Endothelial cell of umbilical vein (primary cell): ENCODE measurements around the gene CYP51A1. TPM values are rescaled to one million over a fixed set of nuclear protein-coding genes. Genes with fewer than 3 reads are reported as not detected.

Experiments
- BruUV-seq: library from RNA; stranded (reverse); fragments of 400-500 nt; replicated peaks from 2 replicates; lab custom pipeline; 2021; lab: Mats Ljungman, UMichigan
- CTCF ChIA-PET: fragments of 300-600, 350-600 bp; sonication (Branson Sonifier 250); formaldehyde crosslinking; loops from one replicate; lab custom pipeline; 2021; ENCODE audit warnings: antibody characterized with exemption, inconsistent platforms; lab: Charles Lee
- POLR2A ChIA-PET: fragments of 300-600, 350-600 bp; sonication (Branson Sonifier 250); formaldehyde crosslinking; loops from one replicate; lab custom pipeline; 2021; ENCODE audit warnings: antibody characterized with exemption, inconsistent platforms; lab: Charles Lee
- DNase-seq: peaks from one replicate; pipeline ENCODE4 v3.0.0-alpha.2; 2011; ENCODE audit warnings: low read depth, low spot score
- FAIRE-seq: peaks from 2 replicates; lab custom pipeline; 2011; peaks lifted over from hg19 to GRCh38; lab: Jason Lieb, UNC
- H2AFZ ChIP-seq: 2 replicates; pipeline ENCODE4 v1.6.0; 2012; ENCODE audit warnings: low read depth, low read length, control low read depth, inconsistent platforms
- H3K27ac ChIP-seq: 2 replicates; pipeline ENCODE4 v1.5.1; 2011; ENCODE audit warnings: low read depth, mild to moderate bottlenecking, control low read depth, low read length, moderate library complexity; ENCODE audit not compliant: insufficient read depth
- H3K27me3 ChIP-seq, 2 experiments: 2 replicates each; pipeline versions ENCODE4 v1.6.0 to v1.6.1; 2011; ENCODE audit warnings: low read length in 2 of 2, mixed read lengths in 1 of 2; ENCODE audit not compliant: control insufficient read depth in 2 of 2, insufficient read depth in 2 of 2
- H3K36me3 ChIP-seq, 2 experiments: 2 replicates in 1 of 2; 3 replicates in 1 of 2; pipeline ENCODE4 v1.5.1; 2011; ENCODE audit warnings: low read length in 2 of 2, mild to moderate bottlenecking in 1 of 2, moderate library complexity in 1 of 2; ENCODE audit not compliant: control insufficient read depth in 2 of 2, insufficient read depth in 2 of 2; ENCODE audit errors: extremely low read depth in 1 of 2
- H3K4me1 ChIP-seq: 3 replicates; pipeline ENCODE4 v1.5.1; 2011; ENCODE audit warnings: mild to moderate bottlenecking, low read length; ENCODE audit not compliant: control insufficient read depth, insufficient read depth; ENCODE audit errors: extremely low read depth
- H3K4me2 ChIP-seq: 2 replicates; pipeline ENCODE4 v1.6.1; 2011; ENCODE audit warnings: low read length, control low read depth, mixed read lengths; ENCODE audit not compliant: insufficient read depth
- H3K4me3 ChIP-seq, 3 experiments: fragments of 200-600 bp in 1 of 3; sonication (generic), shearing (Covaris generic) in 1 of 3; replicated peaks in 1 of 3; 2 replicates each; pipeline ENCODE4 v1.5.1; 2011 to 2016; ENCODE audit warnings: control low read depth in 3 of 3, low read length in 3 of 3, mild to moderate bottlenecking in 2 of 3, inconsistent platforms in 1 of 3, low read depth in 1 of 3, moderate library complexity in 1 of 3; ENCODE audit not compliant: insufficient read depth in 1 of 3
- H3K79me2 ChIP-seq: 2 replicates; pipeline ENCODE4 v1.6.0; 2012; ENCODE audit warnings: low read length, inconsistent platforms; ENCODE audit not compliant: control insufficient read depth, insufficient read depth
- H3K9ac ChIP-seq: replicated peaks from 2 replicates; pipeline ENCODE3; 2011; ENCODE audit warnings: low read length, control low read depth; ENCODE audit not compliant: insufficient read depth; ENCODE audit errors: extremely low read depth
- H3K9me1 ChIP-seq: replicated peaks from 3 replicates; pipeline ENCODE4 v1.6.0; 2011; ENCODE audit warnings: mild to moderate bottlenecking, low read length; ENCODE audit not compliant: control insufficient read depth, insufficient read depth; ENCODE audit errors: extremely low read depth
- H3K9me3 ChIP-seq: replicated peaks from 2 replicates; pipeline ENCODE4 v1.5.1; 2012; ENCODE audit warnings: low read length, inconsistent platforms; ENCODE audit not compliant: control insufficient read depth, insufficient read depth
- H4K20me1 ChIP-seq: replicated peaks from 2 replicates; pipeline ENCODE3; 2011; ENCODE audit warnings: mild to moderate bottlenecking, low read length; ENCODE audit not compliant: control insufficient read depth, insufficient read depth; ENCODE audit errors: extremely low read depth
- CTCF ChIP-seq, 2 donors: IDR thresholded peaks; 1 replicate in 1 of 2; 2 replicates in 1 of 2; pipeline ENCODE4 v1.5.1; 2011; ENCODE audit warnings: low read length in 2 of 2, mild to moderate bottlenecking in 2 of 2, moderate library complexity in 2 of 2, control low read depth in 1 of 2, inconsistent platforms in 1 of 2, low read depth in 1 of 2; ENCODE audit not compliant: insufficient read depth in 1 of 2; ENCODE audit errors: extremely low read depth in 1 of 2
- EZH2 ChIP-seq: IDR thresholded peaks from 2 replicates; pipeline ENCODE4 v1.6.1; 2012; ENCODE audit warnings: borderline replicate concordance, low read depth, mild to moderate bottlenecking, moderate library complexity, low read length, inconsistent platforms; ENCODE audit not compliant: severe bottlenecking
- FOS ChIP-seq: IDR thresholded peaks from 2 replicates; pipeline ENCODE4 v1.6.1; 2011; ENCODE audit warnings: mild to moderate bottlenecking, low read length, moderate library complexity, borderline replicate concordance; ENCODE audit not compliant: insufficient read depth
- GATA2 ChIP-seq: IDR thresholded peaks from 2 replicates; pipeline ENCODE4 v1.7.0; 2011; ENCODE audit warnings: low read depth, mild to moderate bottlenecking, moderate library complexity, mixed read lengths, low read length; ENCODE audit not compliant: insufficient read length, insufficient read depth
- JUN ChIP-seq: IDR thresholded peaks from 2 replicates; pipeline ENCODE4 v1.6.1; 2011; ENCODE audit warnings: borderline replicate concordance, low read depth; ENCODE audit not compliant: insufficient read length, insufficient read depth
- MAX ChIP-seq: IDR thresholded peaks from 2 replicates; pipeline ENCODE4 v1.6.1; 2011; ENCODE audit not compliant: insufficient read depth, insufficient read length
- MYC ChIP-seq: IDR thresholded peaks from one replicate; pipeline ENCODE4 v1.6.1; 2011; ENCODE audit warnings: mild to moderate bottlenecking, low read depth, low read length
- POLR2A ChIP-seq: IDR thresholded peaks from 2 replicates; pipeline ENCODE4 v1.6.1; 2012; ENCODE audit warnings: low read depth, mild to moderate bottlenecking, control low read depth, low read length
- dilution Hi-C: fragments of 300-500 bp; cut with MboI; formaldehyde crosslinking; loops from one replicate; pipeline ENCODE4 v1.15.0; 2019; ENCODE audit warnings: low sequenced_read_pairs; ENCODE audit not compliant: extremely low pct_ligation_motif_present
- intact Hi-C: fragments of 100-400 bp; cut with micrococcal nuclease; formaldehyde crosslinking; loops from one replicate; pipeline ENCODE4 v1.10.0; 2022
- polyA plus RNA-seq, 4 experiments: library from polyadenylated mRNA; depleted of rRNA in 3 of 4; stranded (reverse) in 3 of 4; unstranded in 1 of 4; fragments of >200 nt; gene quantifications; 2 replicates each; pipeline versions ENCODE4 v1.2.1 to v1.2.3, GENCODE V29; 2011 to 2012; ENCODE audit warnings: missing spikeins in 1 of 4
- total RNA-seq: library from RNA; stranded (reverse); gene quantifications from 2 replicates; pipeline ENCODE4 v1.2.3, GENCODE V29; 2021

CYP51A1 gene
- total and polyA plus RNA-seq, 2 donors (not counting 3 experiments of a cell fraction or from before 2014, with no cell fraction given): 16.5 to 119 TPM

GRCh38 chr7:92158660-92159575 lies 24.6 kb upstream of the CYP51A1 start:
- FAIRE-seq: no peak
- Histone ChIP-seq H4K20me1 (no peaks in the 10 kb centered on the region), H3K36me3 (no peaks in the 10 kb centered on the region), H3K27ac (no peak overlapping the region), H3K4me3 (no peak overlapping the region), H3K9me1 (no peaks in the 10 kb centered on the region), H3K27me3 (no peaks in the 10 kb centered on the region), H2AFZ (no peak overlapping the region), H3K9ac (no peak overlapping the region), H3K4me2 (no peak overlapping the region), H3K4me1 (no peaks in the 10 kb centered on the region), H3K79me2 (no peaks in the 10 kb centered on the region), H3K9me3 (no peaks in the 10 kb centered on the region)
- ChIA-PET POLR2A (no interaction called here), CTCF (interaction anchor here (1.3 kb wide), 1 partner anchor 21 kb away, joined by 5 read pairs; the partner anchor contains the start of gene LRRD1)
- no peak for TF ChIP-seq CTCF (IDR thresholded peaks at IDR 0.05; ENCODE audit: extremely low read depth in 1 of 2, insufficient read depth in 1 of 2, low read depth in 1 of 2, low read length in 2 of 2)
- no peak for TF ChIP-seq MAX
- no peak for TF ChIP-seq JUN
- TF ChIP-seq EZH2: no peak
- no peak for TF ChIP-seq POLR2A
- TF ChIP-seq MYC: no peak
- no peak for TF ChIP-seq FOS
- TF ChIP-seq GATA2: no peak
- dilution Hi-C loops (no loop called here), intact Hi-C loops (no loop called here)
- BruUV-seq: no TSS peak
- DNase-seq: no peak
